PC-3 (cell line): Measurements from ENCODE around the gene CTNNA3.

Source experiments
- CTCF ChIP-seq: fragments of 300-600 bp; sonication (generic); conservative IDR thresholded peaks from 2 replicates; pipeline ENCODE4 v1.5.1; 2017; ENCODE audit warnings: antibody characterized with exemption, low read depth, mild to moderate bottlenecking, low read length
- EZH2phosphoT487 ChIP-seq: fragments of 300-600 bp; sonication (generic); IDR thresholded peaks from 2 replicates; pipeline ENCODE4 v1.6.1; 2018; ENCODE audit warnings: mild to moderate bottlenecking, antibody characterized with exemption, low read length, borderline replicate concordance

GRCh38 chr10:66223656-66224055 lies 1472.3 kb downstream of the CTNNA3 start:
- TF ChIP-seq CTCF (no peak), EZH2phosphoT487 (no peak)
